Thyroid gland (tissue), 4 donors: ENCODE results near the gene VN1R2.
"Not testable (repeated sequence)": the region's sequence is repeated elsewhere in the genome, so short reads cannot be mapped to it uniquely, and the experiment has no call there.

Experiments used
- POLR2A ChIP-seq, 2 donors: fragments of 450-650 bp; IDR thresholded peaks; one replicate each; pipeline ENCODE4 v1.6.1; 2017; ENCODE audit warnings: antibody characterized with exemption in 2 of 2, mild to moderate bottlenecking in 2 of 2, moderate library complexity in 1 of 2
- TF ChIP-seq, protein P1 (sequence below), 6 experiments: fragments of 200-600 bp in 3 of 6; fragments of 450-650 bp in 3 of 6; sonication (generic) in 3 of 6; IDR thresholded peaks; one replicate each; pipeline ENCODE4 v1.5.1; 2016 to 2019; ENCODE audit warnings: antibody characterized with exemption in 6 of 6, mild to moderate bottlenecking in 2 of 6, inconsistent platforms in 1 of 6, moderate library complexity in 1 of 6

DNA sequence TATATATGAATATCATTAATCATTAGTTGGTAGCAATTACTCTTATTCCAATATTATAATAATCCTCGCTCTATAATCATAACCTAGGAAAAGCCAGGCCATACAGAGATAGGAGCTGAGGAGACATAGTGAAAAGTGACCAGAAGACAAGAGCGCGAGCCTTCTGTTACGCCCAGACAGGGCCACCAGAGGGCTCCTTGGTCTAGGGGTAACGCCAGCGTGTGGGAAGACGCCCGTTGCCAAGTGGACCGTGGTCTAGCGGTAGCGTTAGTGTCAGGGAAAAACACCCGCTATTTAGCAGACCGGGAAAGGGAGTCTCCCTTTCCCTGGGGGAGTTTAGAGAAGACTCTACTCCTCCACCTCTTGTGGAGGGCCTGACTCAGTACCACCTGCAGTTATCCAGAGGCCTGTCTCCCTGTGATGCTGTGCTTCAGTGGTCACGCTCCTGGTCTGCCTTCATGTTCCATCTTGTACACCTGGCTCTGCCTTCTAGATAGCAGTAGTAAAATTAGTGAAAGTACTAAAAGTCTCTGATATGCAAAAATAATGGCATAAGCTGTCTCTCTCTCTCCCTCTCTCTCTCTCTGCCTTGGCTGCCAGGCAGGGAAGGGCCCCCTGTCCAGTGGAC lies at the start of gene VN1R2:
- TF ChIP-seq, protein P1, sequence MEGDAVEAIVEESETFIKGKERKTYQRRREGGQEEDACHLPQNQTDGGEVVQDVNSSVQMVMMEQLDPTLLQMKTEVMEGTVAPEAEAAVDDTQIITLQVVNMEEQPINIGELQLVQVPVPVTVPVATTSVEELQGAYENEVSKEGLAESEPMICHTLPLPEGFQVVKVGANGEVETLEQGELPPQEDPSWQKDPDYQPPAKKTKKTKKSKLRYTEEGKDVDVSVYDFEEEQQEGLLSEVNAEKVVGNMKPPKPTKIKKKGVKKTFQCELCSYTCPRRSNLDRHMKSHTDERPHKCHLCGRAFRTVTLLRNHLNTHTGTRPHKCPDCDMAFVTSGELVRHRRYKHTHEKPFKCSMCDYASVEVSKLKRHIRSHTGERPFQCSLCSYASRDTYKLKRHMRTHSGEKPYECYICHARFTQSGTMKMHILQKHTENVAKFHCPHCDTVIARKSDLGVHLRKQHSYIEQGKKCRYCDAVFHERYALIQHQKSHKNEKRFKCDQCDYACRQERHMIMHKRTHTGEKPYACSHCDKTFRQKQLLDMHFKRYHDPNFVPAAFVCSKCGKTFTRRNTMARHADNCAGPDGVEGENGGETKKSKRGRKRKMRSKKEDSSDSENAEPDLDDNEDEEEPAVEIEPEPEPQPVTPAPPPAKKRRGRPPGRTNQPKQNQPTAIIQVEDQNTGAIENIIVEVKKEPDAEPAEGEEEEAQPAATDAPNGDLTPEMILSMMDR (IDR thresholded peaks at IDR 0.05) = not testable (repeated sequence)
- not testable (repeated sequence) for TF ChIP-seq POLR2A (IDR thresholded peaks at IDR 0.05)
